CD4-positive, alpha-beta T cell treated with Interferon alpha-2 for 1 hour (primary cell): ENCODE data around the gene CDC42BPA.

Experiments
- DNase-seq, 2 donors: peaks; one replicate each; pipeline ENCODE4 v3.0.0-alpha.2; 2020 to 2022

The CDC42BPA gene

DNA sequence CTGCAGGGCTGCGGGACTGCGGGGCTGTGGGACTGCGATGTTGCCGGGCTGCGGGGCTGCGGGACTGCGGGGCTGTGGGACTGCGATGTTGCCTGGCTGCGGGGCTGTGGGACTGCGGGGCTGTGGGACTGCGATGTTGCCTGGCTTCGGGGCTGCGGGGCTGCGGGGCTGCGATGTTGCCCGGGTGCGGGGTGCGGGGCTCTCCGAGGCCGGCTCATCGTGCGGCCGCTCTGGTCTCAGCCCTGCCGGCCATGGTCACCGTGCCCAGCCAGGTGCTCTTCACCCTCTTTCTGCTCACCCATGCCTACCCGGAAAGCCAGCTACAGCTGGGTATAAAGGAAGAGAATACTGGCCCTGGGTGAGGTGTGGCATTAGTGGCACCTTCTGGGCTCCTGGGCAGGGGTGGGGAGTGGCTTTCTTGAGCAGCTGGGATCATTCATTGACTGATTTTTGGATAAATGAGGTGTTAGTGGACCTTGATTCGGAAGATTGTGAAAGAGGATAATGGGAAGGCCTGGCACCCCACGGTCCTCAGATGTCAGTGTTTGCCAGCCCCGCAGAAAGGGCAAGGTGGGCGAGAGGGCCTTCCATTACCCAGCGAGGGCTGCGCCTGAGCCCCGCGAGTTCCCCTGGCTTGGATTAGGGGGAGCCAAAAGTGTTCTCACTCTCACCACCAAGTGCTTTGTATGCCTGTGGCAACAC lies 341.9 kb downstream of the CDC42BPA start:
- DNase-seq: no peak

DNA sequence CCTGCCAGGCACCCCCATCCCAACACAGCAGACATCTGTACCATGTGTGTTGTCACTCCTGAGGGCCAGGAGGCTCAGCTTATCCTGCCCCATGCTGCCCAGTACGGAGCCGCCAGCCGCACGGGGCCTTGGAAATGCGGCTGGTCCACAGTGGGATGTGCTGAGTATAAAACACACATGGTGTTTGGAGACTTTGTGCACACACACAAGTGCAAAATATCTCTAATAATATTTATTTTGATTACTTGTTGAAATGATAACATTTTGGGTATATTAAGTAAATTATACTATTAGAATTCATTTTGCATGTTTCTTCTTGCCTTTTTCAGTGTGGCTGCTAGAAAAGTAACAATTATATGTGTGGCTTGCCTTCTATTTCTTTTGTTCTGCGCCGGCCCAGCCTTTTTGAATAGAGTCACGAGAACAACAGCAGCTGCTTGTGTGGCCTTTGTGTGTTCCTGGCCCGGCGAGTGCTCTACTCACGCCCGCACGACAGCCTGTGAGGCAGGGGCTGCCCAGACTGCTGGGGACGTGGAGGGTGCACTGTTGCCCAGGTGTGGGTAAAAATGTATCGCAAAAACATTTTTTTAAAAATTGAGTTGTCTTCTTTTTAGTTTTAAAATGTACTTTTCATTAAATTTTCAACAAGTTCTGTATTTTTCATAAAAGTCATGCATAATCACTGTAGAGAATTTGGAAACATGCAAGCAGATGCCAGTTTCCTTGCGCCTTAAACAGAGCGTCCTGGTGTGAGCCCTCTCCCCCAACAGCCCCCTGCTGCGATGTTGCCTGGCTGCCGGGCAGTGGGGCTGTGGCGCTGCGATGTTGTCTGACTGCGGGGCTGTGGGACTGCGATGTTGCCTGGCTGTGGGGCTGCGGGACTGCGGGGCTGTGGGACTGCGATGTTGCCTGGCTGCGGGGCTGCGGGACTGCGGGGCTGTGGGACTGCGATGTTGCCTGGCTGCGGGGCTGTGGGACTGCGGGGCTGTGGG lies 342.7 kb downstream of the CDC42BPA start:
- no peak for DNase-seq

- no peak for DNase-seq
Observed at GRCh38 chr1:226974544-226975258, 343.6 kb downstream of the CDC42BPA start.

GRCh38 chr1:226973898-226974543 lies 344.3 kb downstream of the CDC42BPA start:
- no peak for DNase-seq

DNA sequence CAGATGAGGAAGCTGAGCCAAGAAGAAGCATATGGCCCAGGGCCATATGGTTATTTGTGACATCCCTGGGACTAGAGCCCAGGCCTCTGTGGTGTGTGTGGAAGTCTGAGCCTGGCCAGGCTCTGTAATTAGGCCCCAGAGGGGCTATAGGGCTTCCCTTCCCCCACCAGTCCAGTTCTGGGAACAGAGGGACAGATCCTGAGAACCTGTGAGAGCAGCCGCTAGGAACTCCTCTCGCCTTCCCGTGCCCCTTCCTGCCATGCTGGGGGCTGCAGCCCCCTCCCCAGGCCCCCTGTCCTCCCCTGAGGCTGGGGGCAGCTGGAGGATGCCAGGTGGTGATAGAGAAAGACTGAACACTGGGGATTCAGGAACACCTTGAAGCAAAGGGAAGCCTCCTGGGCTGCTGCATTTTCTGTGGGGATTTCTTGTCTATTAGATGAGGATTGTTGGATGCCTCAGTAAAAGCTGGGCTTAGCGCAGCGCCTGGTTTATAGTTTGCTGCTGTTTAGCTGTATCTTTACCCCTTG lies 344.9 kb downstream of the CDC42BPA start:
- DNase-seq: no peak

- no peak for DNase-seq
Observed at GRCh38 chr1:226972931-226973330, 345.4 kb downstream of the CDC42BPA start.

DNA sequence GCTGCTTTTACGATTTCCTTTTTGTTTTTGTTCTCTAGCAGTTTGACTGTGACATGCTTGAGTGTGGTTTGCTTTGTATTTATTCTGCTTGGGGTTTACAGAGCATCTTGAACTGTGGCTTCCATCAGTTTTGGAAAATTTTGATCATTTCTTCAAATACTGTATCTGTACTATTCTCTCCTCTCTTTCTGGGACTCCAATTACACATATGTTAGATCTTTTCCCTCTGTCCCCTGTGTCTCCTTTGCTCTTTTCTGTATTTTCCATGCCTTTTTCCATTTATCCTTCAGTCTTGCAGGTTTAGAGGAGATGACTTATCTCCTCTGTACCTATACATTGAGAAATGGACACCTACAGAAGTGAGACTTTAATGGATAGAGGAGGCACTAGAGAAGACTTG lies 346.5 kb downstream of the CDC42BPA start:
- no peak for DNase-seq

GRCh38 chr1:226967665-226968064 lies 350.6 kb downstream of the CDC42BPA start:
- no peak for DNase-seq

DNA sequence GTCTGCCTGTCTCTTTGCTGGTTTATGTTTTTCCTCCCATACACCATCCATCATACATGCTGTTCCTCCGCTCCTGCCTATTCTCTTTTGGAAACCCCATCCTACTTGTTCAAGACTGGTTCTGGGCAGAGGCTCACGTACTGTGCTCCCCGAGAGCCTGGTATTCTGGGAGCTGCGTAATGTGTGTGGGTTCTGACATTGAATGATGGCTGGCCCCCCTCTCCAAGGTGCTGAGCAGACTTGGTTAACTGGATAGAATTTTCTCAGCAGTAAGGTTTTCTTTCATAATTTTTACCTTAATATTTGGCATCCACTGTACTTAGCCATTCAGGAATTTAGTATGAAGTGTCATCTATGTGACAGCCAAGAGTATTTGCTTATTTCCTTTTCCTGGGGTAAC lies 351.6 kb downstream of the CDC42BPA start:
- no peak for DNase-seq

GRCh38 chr1:226965581-226966440 lies 352.5 kb downstream of the CDC42BPA start:
- no peak for DNase-seq

DNA sequence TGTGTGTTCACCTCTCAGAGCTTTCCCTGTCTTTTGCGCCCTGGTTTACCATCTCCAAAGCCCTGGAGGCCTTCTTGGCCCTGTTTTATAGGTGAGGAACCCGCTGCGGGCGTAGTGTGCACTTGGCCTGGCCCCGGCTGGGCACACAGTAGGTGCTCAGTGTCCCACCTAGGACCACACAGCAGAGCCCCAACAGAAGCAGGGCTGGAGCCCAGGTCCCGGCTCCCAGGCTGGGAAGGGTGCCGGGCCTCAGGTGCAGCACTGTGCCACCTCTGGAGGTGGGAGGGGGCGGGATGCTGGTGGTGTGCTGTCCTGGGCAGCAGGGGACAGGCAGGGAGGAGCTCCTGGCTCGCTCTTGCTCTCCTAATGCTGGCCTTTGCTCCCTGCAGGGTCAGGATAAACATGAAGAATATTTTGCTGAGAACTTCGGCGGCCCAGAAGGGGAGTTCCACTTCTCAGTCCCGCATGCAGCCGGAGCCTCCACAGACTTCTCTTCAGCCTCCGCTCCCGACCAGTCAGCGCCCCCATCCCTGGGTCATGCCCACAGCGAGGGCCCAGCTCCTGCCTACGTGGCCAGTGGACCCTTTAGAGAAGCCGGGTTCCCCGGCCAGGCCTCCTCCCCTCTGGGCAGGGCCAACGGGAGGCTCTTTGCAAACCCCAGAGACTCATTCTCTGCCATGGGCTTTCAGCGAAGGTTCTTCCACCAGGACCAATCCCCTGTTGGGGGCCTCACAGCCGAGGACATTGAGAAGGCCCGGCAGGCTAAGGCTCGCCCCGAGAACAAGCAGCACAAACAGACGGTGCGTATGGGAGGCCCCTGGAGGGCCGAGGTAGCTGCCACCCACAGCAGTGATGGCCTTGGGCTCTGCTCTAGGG lies 353.4 kb downstream of the CDC42BPA start:
- DNase-seq: no peak

- DNase-seq: no peak
Observed at GRCh38 chr1:226964068-226964425, 354.2 kb downstream of the CDC42BPA start.

DNA sequence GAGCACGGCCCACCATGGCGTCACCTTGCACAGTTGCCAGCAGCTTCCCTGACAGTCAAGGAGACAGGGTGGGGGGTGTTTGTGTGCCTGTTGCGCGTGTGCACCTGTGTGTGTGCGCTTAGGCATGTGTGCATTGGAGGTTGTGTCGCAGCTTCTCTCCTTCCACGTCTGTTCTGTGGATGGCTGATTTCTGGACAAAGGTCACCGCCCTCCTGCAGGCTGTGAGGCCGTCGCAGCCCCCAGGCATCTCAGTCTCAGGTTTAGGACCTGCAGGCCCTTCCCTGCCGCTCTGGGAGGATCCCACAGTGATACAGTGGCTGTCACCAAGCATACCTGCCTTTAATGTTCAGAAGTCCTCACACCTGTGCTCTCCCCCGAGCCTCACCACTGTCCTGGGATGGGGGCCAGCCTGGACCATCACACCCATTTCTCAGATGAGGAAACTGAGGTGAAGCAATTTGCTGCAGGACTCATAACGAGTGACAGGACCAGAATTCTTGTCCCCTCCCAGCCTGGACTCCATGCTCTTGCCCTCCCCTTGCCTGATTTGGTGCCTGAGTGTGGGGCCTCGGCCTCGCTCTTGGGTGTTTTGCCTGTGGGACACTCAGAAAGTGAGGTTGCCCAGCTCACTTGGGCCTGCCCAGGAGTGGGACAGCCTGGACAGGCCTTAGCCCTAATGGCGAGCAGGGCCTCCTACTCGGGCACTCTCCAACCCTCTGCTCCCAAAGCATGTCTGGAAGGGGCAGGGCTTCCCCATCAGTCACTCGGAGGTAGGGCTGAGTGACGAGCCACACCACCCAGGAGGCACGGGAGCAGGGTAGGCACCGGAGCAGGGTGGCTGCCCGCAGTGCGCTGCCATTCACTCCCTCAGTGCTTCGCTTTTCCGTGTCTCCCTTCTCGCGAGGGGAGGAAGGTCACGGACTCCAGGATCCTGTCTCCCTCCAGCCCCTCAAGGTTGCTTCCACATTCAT lies 355.6 kb downstream of the CDC42BPA start:
- DNase-seq: no peak

- DNase-seq: no peak
Observed at GRCh38 chr1:226960944-226961765, 357.1 kb downstream of the CDC42BPA start.

GRCh38 chr1:226960256-226960655 lies 358.0 kb downstream of the CDC42BPA start:
- DNase-seq: no peak

DNA sequence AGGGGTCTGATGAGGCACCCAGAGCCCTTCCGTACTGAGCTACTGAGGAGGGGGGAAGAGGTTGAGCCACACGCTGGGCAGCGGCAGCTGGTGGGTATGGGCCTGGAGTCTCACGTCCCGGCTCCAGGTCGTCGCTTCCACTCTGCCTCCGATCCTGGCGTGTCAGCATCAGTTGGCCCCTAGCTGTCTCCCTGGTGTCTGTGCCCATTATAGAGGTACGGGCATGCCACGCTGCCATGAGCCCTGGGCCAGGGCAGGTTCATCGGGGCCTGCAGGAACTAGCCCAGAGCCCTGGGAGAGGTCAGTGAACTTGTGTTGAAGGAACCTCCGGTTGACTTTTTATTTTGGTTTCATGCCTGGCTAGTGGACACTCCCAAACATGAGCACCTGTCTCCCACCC lies 360.0 kb downstream of the CDC42BPA start:
- no peak for DNase-seq

- DNase-seq: no peak
Observed at GRCh38 chr1:226957714-226958113, 360.6 kb downstream of the CDC42BPA start.

GRCh38 chr1:226956942-226957713 lies 361.2 kb downstream of the CDC42BPA start:
- DNase-seq: no peak
